ENCODE results near the gene PTPRD. TPM values are rescaled to one million over a fixed set of nuclear protein-coding genes. Genes with fewer than 3 reads are reported as not detected.

Gene PTPRD
- total and polyA plus RNA-seq, 2 experiments from 2014 or later = 11.5 to 58.0 TPM

DNA sequence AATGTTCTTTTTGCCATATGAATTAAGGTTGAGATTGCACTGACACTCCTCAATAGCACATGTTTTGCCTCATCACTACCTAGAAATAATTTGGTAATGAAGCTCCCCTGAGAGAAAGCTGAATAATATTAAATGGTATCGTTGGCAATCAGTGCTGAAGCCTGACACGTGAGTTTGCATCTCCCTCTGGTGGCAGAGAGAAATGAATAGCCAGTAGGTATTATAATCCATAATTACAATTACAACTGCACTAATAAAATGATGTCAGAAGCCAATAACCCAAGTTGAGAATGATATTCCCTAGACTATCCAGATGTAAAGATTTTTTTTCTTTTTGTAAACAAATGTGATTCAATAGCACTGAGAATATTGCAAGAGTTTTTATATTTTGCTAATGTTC lies 700.3 kb downstream of the PTPRD start:
- Histone ChIP-seq H3K27ac (ENCODE audit: low read depth) (no peak overlapping the region), H3K4me3 (no peak overlapping the region), H3K4me2 (no peak overlapping the region), H3K9me2 (ENCODE audit: insufficient read depth) (no peaks in the 10 kb centered on the region), H2AFZ (no peak overlapping the region), H3K27me3 (ENCODE audit: insufficient read depth) (no peaks in the 10 kb centered on the region), H3K4me1 (ENCODE audit: insufficient read depth) (no peaks in the 10 kb centered on the region), H3F3A (replicated peaks; ENCODE audit: low read depth) (no peaks in the 10 kb centered on the region), H3K36me3 (ENCODE audit: insufficient read depth) (no peaks in the 10 kb centered on the region), H3K79me2 (replicated peaks; ENCODE audit: insufficient read depth) (no peaks in the 10 kb centered on the region), H4K20me1 (replicated peaks; ENCODE audit: insufficient read depth) (no peaks in the 10 kb centered on the region)
- peaks cover 4% of the 10 kb centered on the region; the same call in 2 of the 3 replicates for H3K4me1 Mint-ChIP-seq
- no peaks in the 10 kb centered on the region for H3K27me3 Mint-ChIP-seq (ENCODE audit: insufficient read depth, low read depth, poor library complexity)
- ATAC-seq (no peak), DNase-seq (ENCODE audit: low spot score) (peak; percentile 33)
- no peak for TF ChIP-seq ZNF331 (CRISPR knock-in tag; IDR thresholded peaks at IDR 0.05; ENCODE audit: low read depth)
- TF ChIP-seq, protein P1, sequence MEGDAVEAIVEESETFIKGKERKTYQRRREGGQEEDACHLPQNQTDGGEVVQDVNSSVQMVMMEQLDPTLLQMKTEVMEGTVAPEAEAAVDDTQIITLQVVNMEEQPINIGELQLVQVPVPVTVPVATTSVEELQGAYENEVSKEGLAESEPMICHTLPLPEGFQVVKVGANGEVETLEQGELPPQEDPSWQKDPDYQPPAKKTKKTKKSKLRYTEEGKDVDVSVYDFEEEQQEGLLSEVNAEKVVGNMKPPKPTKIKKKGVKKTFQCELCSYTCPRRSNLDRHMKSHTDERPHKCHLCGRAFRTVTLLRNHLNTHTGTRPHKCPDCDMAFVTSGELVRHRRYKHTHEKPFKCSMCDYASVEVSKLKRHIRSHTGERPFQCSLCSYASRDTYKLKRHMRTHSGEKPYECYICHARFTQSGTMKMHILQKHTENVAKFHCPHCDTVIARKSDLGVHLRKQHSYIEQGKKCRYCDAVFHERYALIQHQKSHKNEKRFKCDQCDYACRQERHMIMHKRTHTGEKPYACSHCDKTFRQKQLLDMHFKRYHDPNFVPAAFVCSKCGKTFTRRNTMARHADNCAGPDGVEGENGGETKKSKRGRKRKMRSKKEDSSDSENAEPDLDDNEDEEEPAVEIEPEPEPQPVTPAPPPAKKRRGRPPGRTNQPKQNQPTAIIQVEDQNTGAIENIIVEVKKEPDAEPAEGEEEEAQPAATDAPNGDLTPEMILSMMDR (conservative IDR thresholded peaks at IDR 0.05; ENCODE audit: low read depth in 2 of 2) = peak; percentile 68 to 71
- H3K4me3 Mint-ChIP-seq = no peak overlapping the region
- H3K27ac Mint-ChIP-seq = no peak overlapping the region
- H3K36me3 Mint-ChIP-seq (ENCODE audit: low read depth) = no peaks in the 10 kb centered on the region
- H3K9me3 Mint-ChIP-seq = no peaks in the 10 kb centered on the region; the same call in 2 of the 3 replicates

DNA sequence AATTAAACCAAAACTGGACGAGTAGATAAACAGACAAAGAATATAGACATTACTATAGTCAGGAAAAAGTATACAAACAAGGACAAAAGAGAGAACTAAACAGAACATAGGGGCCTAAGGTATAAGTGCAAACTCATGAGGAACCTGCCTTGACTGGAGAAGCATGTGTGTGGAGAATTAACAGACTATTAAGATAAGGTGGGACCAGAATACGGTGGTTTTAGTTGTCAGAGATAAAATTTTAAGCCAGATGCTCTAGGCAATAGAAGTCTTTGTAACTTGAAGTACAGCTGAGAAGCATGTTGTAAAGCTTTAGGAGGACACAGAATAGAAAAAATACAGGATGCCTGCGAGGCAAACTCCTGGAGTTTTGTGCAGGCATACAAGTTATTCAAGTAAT lies 707.1 kb downstream of the PTPRD start:
- Histone ChIP-seq H3K9me2 (ENCODE audit: insufficient read depth) (no peaks in the 10 kb centered on the region), H3K27ac (ENCODE audit: low read depth) (no peak overlapping the region), H3K36me3 (ENCODE audit: insufficient read depth) (no peaks in the 10 kb centered on the region), H2AFZ (no peak overlapping the region), H3F3A (replicated peaks; ENCODE audit: low read depth) (no peaks in the 10 kb centered on the region), H4K20me1 (replicated peaks; ENCODE audit: insufficient read depth) (no peaks in the 10 kb centered on the region), H3K4me1 (ENCODE audit: insufficient read depth) (peaks cover 6% of the 10 kb centered on the region; the same call in 1 of the 2 replicates), H3K4me2 (no peak overlapping the region), H3K4me3 (no peak overlapping the region), H3K79me2 (replicated peaks; ENCODE audit: insufficient read depth) (no peaks in the 10 kb centered on the region), H3K27me3 (ENCODE audit: insufficient read depth) (no peaks in the 10 kb centered on the region)
- H3K36me3 Mint-ChIP-seq (ENCODE audit: low read depth) = no peaks in the 10 kb centered on the region
- no peak overlapping the region for H3K4me3 Mint-ChIP-seq
- H3K4me1 Mint-ChIP-seq = peaks cover 14% of the 10 kb centered on the region; the same call in 2 of the 3 replicates
- H3K27me3 Mint-ChIP-seq (ENCODE audit: insufficient read depth, low read depth, poor library complexity) = no peaks in the 10 kb centered on the region
- no peaks in the 10 kb centered on the region for H3K9me3 Mint-ChIP-seq
- DNase-seq (ENCODE audit: low spot score) (no peak), ATAC-seq (no peak)
- H3K27ac Mint-ChIP-seq = no peak overlapping the region
- TF ChIP-seq EZH2 (IDR thresholded peaks at IDR 0.05; ENCODE audit: low read depth, unreplicated experiment) (no peak), EZH2phosphoT487 (IDR thresholded peaks at IDR 0.05; ENCODE audit: unreplicated experiment) (no peak), CREB1 (CRISPR knock-in tag; IDR thresholded peaks at IDR 0.05; ENCODE audit: low read depth) (no peak), ZNF331 (CRISPR knock-in tag; IDR thresholded peaks at IDR 0.05; ENCODE audit: low read depth) (no peak), JUNB (IDR thresholded peaks at IDR 0.05; ENCODE audit: unreplicated experiment) (no peak), STAT1 (IDR thresholded peaks at IDR 0.05; ENCODE audit: unreplicated experiment) (no peak)
- TF ChIP-seq, protein P1 (conservative IDR thresholded peaks at IDR 0.05; ENCODE audit: low read depth in 2 of 2) = no peak
